DND-41 (cell line): Measurements from ENCODE around the gene CATSPERZ.

Experiments
- ATAC-seq: fragments of 200-7000 bp; cut with Tn5 transposase; 3 replicates; pipeline ENCODE4 v1.9.1; 2021; ENCODE audit warnings: low read depth; ENCODE audit not compliant: insufficient read depth
- DNase-seq: peaks from one replicate; pipeline ENCODE4 v3.0.0-alpha.2; 2020
- H2AFZ ChIP-seq: 2 replicates; pipeline ENCODE4 v1.6.0; 2012; ENCODE audit warnings: low read depth, low read length
- H3K27ac ChIP-seq: 2 replicates; pipeline ENCODE4 v1.5.1; 2012; ENCODE audit warnings: low read length, inconsistent platforms
- H3K27me3 ChIP-seq: fragments of 200-600 bp; sonication (generic); 2 replicates; pipeline ENCODE4 v1.6.0; 2012; ENCODE audit warnings: low read length, mild to moderate bottlenecking, inconsistent platforms; ENCODE audit not compliant: insufficient read depth, poor library complexity
- H3K36me3 ChIP-seq: 2 replicates; pipeline ENCODE4 v1.5.1; 2012; ENCODE audit warnings: low read length, inconsistent platforms; ENCODE audit not compliant: insufficient read depth
- H3K4me1 ChIP-seq: 2 replicates; pipeline ENCODE4 v1.5.1; 2012; ENCODE audit warnings: mild to moderate bottlenecking, low read length; ENCODE audit not compliant: insufficient read depth
- H3K4me2 ChIP-seq: 2 replicates; pipeline ENCODE4 v1.6.0; 2012; ENCODE audit warnings: mild to moderate bottlenecking, moderate library complexity, low read length, inconsistent platforms; ENCODE audit not compliant: insufficient read depth
- H3K4me3 ChIP-seq, 2 experiments: fragments of 200-600 bp in 1 of 2; shearing (Covaris generic) in 1 of 2; 2 replicates each; pipeline ENCODE4 v1.5.1; 2012 to 2016; ENCODE audit warnings: inconsistent platforms in 2 of 2, low read length in 2 of 2, mild to moderate bottlenecking in 2 of 2, low read depth in 1 of 2, moderate library complexity in 1 of 2
- H3K79me2 ChIP-seq: 2 replicates; pipeline ENCODE4 v1.6.0; 2012; ENCODE audit warnings: low read length, inconsistent platforms; ENCODE audit not compliant: insufficient read depth
- H3K9ac ChIP-seq: 2 replicates; pipeline ENCODE4 v1.6.0; 2012; ENCODE audit warnings: low read depth, mild to moderate bottlenecking, inconsistent platforms, low read length, moderate library complexity
- H3K9me3 ChIP-seq: 2 replicates; pipeline ENCODE4 v1.5.1; 2012; ENCODE audit warnings: low read length, moderate library complexity, mild to moderate bottlenecking, inconsistent platforms; ENCODE audit not compliant: insufficient read depth, severe bottlenecking
- H4K20me1 ChIP-seq: 2 replicates; pipeline ENCODE4 v1.6.0; 2012; ENCODE audit warnings: low read length; ENCODE audit not compliant: insufficient read depth
- EZH2 ChIP-seq: IDR thresholded peaks from 3 replicates; pipeline ENCODE4 v1.6.1; 2012; ENCODE audit warnings: borderline replicate concordance, low read depth, mild to moderate bottlenecking, moderate library complexity, low read length, inconsistent platforms; ENCODE audit not compliant: severe bottlenecking
- TF ChIP-seq, protein P1 (sequence below): IDR thresholded peaks from 2 replicates; pipeline ENCODE4 v1.5.1; 2012; ENCODE audit warnings: borderline replicate concordance, low read length, moderate library complexity, mild to moderate bottlenecking; ENCODE audit not compliant: poor library complexity, severe bottlenecking; ENCODE audit errors: extremely low read depth

The CATSPERZ gene

GRCh38 chr11:64288353-64288750, 11.8 kb upstream of the CATSPERZ start:
- Histone ChIP-seq H3K4me2 (no peak overlapping the region), H3K79me2 (peaks cover 19% of the 10 kb centered on the region), H2AFZ (no peak overlapping the region), H3K4me1 (peaks cover 31% of the 10 kb centered on the region), H3K27me3 (no peaks in the 10 kb centered on the region), H3K9ac (no peak overlapping the region), H4K20me1 (no peaks in the 10 kb centered on the region; the same call in 1 of the 2 replicates), H3K36me3 (peaks cover 4% of the 10 kb centered on the region; the same call in 1 of the 2 replicates), H3K9me3 (no peaks in the 10 kb centered on the region), H3K27ac (no peak overlapping the region), H3K4me3 (no peak overlapping the region)
- DNase-seq = no peak
- no peak for TF ChIP-seq EZH2
- TF ChIP-seq, protein P1, sequence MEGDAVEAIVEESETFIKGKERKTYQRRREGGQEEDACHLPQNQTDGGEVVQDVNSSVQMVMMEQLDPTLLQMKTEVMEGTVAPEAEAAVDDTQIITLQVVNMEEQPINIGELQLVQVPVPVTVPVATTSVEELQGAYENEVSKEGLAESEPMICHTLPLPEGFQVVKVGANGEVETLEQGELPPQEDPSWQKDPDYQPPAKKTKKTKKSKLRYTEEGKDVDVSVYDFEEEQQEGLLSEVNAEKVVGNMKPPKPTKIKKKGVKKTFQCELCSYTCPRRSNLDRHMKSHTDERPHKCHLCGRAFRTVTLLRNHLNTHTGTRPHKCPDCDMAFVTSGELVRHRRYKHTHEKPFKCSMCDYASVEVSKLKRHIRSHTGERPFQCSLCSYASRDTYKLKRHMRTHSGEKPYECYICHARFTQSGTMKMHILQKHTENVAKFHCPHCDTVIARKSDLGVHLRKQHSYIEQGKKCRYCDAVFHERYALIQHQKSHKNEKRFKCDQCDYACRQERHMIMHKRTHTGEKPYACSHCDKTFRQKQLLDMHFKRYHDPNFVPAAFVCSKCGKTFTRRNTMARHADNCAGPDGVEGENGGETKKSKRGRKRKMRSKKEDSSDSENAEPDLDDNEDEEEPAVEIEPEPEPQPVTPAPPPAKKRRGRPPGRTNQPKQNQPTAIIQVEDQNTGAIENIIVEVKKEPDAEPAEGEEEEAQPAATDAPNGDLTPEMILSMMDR = no peak
- no peak for ATAC-seq

GRCh38 chr11:64289002-64289564, 11.1 kb upstream of the CATSPERZ start:
- no peak overlapping the region for H2AFZ ChIP-seq
- H3K4me3 ChIP-seq = no peak overlapping the region
- no peak for TF ChIP-seq EZH2
- TF ChIP-seq, protein P1 = no peak
- 0 out of 2 replicates have a peak, but pooled peaks cover 2% of the 10 kb centered on the region for H3K36me3 ChIP-seq
- H3K79me2 ChIP-seq = peaks cover 11% of the 10 kb centered on the region
- H3K9ac ChIP-seq = no peak overlapping the region
- DNase-seq (no peak), ATAC-seq (no peak)
- H3K4me1 ChIP-seq = peaks cover 24% of the 10 kb centered on the region
- no peak overlapping the region for H3K4me2 ChIP-seq
- H3K9me3 ChIP-seq = no peaks in the 10 kb centered on the region
- H3K27me3 ChIP-seq = no peaks in the 10 kb centered on the region
- H3K27ac ChIP-seq = no peak overlapping the region
- no peaks in the 10 kb centered on the region; the same call in 1 of the 2 replicates for H4K20me1 ChIP-seq

DNA sequence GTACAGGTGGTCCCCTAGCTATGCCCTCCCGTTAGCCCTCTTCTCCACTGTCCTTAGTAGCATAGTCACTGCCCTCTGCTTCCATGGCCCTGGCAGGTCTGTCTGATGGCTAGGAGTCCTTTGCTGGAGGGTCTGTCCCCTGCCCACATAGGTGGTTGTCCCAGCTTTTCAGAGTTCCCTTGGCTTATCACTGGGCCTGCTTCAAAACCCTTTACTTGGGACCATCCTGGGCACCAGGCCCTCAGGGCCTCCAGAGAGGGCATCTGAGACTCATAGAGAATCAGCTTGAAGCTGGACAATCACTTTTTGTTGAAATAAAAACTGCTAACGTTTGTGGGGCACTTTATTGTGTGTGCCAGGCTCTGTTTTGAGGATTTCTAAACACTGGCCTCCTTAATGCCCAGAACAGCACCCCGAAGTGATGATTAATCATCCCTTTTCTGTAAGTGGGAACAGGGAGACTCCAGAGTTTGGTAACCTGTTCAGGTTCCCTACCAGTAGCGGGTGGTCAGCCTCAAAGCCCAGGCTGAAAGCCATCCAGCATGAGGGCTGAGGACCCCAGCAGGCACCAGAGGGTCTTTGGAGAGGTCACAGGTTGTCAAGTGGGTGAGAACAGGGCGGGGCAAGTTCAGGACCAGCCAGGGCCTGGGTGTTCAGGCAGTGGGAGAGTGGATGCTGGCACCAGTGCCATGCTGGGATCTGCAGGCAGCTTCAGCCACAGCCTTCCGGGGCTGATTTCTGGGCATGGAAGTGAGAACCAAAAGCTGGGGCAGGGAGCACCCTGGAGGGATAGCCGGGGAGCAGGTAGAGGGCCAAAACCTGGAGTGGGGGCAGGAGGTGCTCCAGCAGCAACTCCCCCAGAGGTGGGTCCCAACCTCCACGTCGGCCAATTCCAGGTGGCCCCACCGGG, 9.6 kb upstream of the CATSPERZ start:
- H2AFZ ChIP-seq = no peak overlapping the region
- no peak for ATAC-seq
- peaks cover 8% of the 10 kb centered on the region; the same call in 1 of the 2 replicates for H3K79me2 ChIP-seq
- no peak overlapping the region for H3K9ac ChIP-seq
- H3K4me1 ChIP-seq = peaks cover 22% of the 10 kb centered on the region
- H3K27me3 ChIP-seq = no peaks in the 10 kb centered on the region
- H3K36me3 ChIP-seq = 0 out of 2 replicates have a peak, but pooled peaks cover 2% of the 10 kb centered on the region
- no peak for DNase-seq
- no peak overlapping the region for H3K4me2 ChIP-seq
- TF ChIP-seq, protein P1 = no peak
- TF ChIP-seq EZH2 = no peak
- no peak overlapping the region for H3K27ac ChIP-seq
- no peaks in the 10 kb centered on the region; the same call in 1 of the 2 replicates for H4K20me1 ChIP-seq
- no peaks in the 10 kb centered on the region for H3K9me3 ChIP-seq
- H3K4me3 ChIP-seq = no peak overlapping the region
